Choroid plexus epithelial cell (primary cell): ENCODE data around the gene C1GALT1.
"Not testable (repeated sequence)": the region's sequence is repeated elsewhere in the genome, so short reads cannot be mapped to it uniquely, and the experiment has no call there.

Experiments
- DNase-seq: peaks from one replicate; pipeline ENCODE4 v3.0.0-alpha.2; 2010; ENCODE audit warnings: low read depth
- H3K4me3 ChIP-seq: 2 replicates; pipeline ENCODE4 v1.5.1; 2011; ENCODE audit warnings: low read depth, mild to moderate bottlenecking, control low read depth, low read length, moderate library complexity
- TF ChIP-seq, protein P1 (sequence below): conservative IDR thresholded peaks from 2 replicates; pipeline ENCODE4 v1.5.1; 2011; ENCODE audit warnings: low read depth, mild to moderate bottlenecking, control low read depth, inconsistent platforms, low read length, moderate library complexity

Gene C1GALT1

GRCh38 chr7:7188742-7189141 lies 6.4 kb downstream of the C1GALT1 start:
- H3K4me3 ChIP-seq = no peak overlapping the region
- TF ChIP-seq, protein P1, sequence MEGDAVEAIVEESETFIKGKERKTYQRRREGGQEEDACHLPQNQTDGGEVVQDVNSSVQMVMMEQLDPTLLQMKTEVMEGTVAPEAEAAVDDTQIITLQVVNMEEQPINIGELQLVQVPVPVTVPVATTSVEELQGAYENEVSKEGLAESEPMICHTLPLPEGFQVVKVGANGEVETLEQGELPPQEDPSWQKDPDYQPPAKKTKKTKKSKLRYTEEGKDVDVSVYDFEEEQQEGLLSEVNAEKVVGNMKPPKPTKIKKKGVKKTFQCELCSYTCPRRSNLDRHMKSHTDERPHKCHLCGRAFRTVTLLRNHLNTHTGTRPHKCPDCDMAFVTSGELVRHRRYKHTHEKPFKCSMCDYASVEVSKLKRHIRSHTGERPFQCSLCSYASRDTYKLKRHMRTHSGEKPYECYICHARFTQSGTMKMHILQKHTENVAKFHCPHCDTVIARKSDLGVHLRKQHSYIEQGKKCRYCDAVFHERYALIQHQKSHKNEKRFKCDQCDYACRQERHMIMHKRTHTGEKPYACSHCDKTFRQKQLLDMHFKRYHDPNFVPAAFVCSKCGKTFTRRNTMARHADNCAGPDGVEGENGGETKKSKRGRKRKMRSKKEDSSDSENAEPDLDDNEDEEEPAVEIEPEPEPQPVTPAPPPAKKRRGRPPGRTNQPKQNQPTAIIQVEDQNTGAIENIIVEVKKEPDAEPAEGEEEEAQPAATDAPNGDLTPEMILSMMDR = no peak
- DNase-seq = no peak

- TF ChIP-seq, protein P1 = no peak
- H3K4me3 ChIP-seq = peak overlapping the region; percentile 22
- peak; percentile 90 for DNase-seq
Observed at GRCh38 chr7:7190142-7190541, 7.8 kb downstream of the C1GALT1 start.

GRCh38 chr7:7191137-7191536 lies 8.8 kb downstream of the C1GALT1 start:
- no peak overlapping the region for H3K4me3 ChIP-seq
- no peak for DNase-seq
- TF ChIP-seq, protein P1 = no peak

- H3K4me3 ChIP-seq, DNase-seq: not testable (repeated sequence)
Observed at GRCh38 chr7:7192798-7193788, 10.7 kb downstream of the C1GALT1 start.

DNA sequence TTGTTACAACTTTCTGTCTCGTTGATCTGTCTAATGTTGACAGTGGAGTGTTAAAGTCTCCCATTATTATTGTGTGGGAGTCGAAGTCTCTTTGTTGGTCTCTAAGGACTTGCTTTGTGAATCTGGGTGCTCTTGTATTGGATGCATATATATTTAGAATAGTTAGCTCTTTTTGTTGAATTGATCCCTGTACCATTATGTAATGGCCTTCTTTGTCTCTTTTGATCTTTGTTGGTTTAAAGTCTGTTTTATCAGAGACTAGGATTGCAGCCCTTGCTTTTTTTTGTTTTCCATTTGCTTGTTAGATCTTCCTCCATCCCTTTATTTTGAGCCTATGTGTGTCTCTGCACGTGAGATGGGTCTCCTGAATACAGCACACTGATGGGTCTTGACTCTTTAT lies 17.2 kb downstream of the C1GALT1 start:
- not testable (repeated sequence) for DNase-seq, H3K4me3 ChIP-seq

DNA sequence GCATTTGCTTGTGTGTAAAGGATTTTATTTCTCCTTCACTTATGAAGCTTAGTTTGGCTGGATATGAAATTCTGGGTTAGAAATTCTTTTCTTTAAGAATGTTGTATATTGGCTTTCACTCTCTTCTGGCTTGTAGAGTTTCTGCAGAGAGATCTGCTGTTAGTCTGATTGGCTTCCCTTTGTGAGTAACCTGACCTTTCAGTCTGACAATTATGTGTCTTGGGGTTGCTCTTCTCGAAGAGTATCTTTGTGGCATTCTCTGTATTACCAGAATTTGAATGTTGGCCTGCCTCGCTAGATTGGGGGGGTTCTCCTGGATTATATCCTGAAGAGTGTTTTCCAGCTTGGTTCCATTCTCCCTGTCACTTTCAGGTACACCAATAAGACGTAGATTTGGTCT lies 17.9 kb downstream of the C1GALT1 start:
- H3K4me3 ChIP-seq, DNase-seq: not testable (repeated sequence)

- no peak overlapping the region for H3K4me3 ChIP-seq
- no peak for DNase-seq
- TF ChIP-seq, protein P1 = no peak
Observed at GRCh38 chr7:7201578-7202374, 19.4 kb downstream of the C1GALT1 start.

DNA sequence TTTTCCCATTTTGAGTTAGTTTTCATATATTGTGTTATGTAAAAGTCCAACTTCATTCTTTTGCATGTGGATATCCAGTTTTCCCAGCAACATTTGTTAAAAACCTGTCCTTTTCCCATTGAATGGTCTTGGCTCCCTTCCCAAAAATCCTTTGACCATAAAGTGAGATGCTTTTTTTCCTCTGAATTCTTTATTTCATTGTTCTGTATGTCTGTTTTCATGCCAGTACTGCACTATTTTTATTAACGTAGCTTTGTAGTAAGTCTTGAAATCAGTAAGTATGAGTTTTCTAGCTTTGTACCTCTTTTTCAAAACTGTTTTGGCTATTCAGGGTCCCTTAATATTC lies 20.0 kb downstream of the C1GALT1 start:
- no peak overlapping the region for H3K4me3 ChIP-seq
- TF ChIP-seq, protein P1 = no peak
- no peak for DNase-seq
